ENCODE data around the gene ARHGAP8.
"Not testable (repeated sequence)": the region's sequence is repeated elsewhere in the genome, so short reads cannot be mapped to it uniquely, and the experiment has no call there.

ARHGAP8 gene

DNA sequence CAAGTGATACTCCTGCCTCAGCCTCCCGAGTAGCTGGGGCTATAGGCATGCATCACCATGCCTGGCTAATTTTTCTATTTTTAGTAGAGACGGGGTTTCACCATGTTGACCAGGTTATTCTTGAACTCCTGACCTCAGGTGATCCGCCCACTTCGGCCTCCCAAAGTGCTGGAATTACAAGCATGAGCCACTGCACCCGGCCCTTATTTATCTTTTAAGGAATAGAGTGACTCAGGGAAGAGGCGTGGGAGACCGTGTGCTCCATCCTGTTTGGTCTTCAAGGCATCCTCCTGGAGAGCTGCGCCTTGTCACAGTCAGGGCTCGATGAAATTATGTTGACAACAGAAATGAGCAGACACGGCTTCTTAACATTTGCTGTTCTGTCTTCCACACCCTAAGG lies 12.7 kb upstream of the ARHGAP8 start:
- DNase-seq (ENCODE audit: low spot score): not testable (repeated sequence)

DNA sequence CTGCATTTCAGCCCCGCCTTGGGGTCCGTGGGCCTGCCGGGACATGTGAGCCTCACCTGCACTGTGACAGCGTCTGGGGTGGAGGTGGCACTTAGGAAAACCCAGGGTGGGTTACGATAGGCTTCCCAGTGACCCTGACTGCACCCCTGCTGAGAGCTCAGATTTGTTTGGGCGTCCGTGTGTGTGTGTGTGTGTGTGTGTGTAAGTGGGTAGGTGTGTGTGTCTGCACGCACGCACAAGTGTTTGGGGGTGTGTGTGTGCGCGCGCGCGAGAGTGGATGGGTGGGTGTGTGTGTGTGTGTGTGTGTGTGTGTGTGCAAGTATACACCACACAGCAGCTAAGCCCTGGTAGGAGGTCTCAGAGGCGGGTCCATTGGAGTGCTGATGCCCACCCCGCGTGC lies 12.1 kb upstream of the ARHGAP8 start:
- no peak for DNase-seq (ENCODE audit: low spot score)

DNA sequence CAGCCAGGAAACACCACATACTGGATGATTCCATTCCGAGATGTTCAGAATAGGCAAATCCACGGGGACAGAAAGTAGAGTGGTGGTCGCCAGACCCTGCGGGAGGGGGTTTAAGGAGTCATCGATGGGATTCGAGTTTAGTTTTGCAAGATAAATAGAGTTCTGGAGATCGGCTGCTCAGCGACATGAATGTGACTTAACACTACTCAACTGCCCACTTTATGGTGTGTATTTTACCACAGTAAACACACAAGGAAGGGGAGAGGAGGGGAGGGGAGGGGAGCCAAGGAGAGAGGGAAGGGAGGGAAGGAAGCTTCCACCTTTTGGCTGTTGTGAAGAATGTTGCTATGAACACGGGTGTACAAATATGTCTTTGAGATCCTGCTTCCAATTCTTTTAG lies 10.4 kb upstream of the ARHGAP8 start:
- no peak for DNase-seq (ENCODE audit: low spot score)

DNA sequence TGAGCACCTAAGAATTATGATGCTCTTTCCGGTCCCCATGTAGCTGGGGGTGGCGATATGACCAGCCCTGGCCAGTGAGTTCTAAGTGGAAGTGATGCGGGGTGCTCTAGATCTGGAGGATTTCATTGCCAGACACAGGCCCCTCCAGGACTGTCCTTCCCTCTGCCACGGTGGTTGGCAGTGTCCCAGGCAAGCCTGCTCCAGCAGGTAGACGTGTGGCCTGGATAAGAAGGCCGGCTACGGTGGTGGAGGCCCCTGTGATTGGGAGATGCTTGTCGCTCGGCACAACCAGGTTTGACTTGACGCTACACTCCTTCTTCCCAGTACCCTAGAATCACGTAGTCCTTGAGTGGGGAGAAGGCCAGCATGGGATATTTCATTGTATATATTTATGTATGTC lies 9.1 kb upstream of the ARHGAP8 start:
- DNase-seq (ENCODE audit: low spot score): no peak

DNA sequence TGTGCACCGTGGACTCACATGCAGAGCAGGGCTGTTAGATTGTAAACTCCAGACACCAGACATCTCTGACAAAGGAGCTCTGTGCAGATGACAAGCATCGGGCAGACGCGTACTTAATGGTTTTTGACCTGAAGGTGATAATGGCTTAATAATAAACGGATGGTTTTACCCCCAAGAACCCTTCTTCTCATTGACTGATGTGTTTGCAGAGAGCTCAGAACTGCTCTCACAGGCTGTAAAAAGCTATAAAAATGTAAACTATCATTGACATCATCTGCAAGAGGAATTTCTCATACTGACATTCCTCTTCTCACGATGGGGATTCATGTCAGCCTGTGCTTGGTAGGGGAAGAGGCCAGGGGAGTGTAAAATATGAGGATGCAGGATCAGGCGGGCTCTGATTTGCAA lies 8.6 kb upstream of the ARHGAP8 start:
- DNase-seq (ENCODE audit: low spot score): no peak

DNA sequence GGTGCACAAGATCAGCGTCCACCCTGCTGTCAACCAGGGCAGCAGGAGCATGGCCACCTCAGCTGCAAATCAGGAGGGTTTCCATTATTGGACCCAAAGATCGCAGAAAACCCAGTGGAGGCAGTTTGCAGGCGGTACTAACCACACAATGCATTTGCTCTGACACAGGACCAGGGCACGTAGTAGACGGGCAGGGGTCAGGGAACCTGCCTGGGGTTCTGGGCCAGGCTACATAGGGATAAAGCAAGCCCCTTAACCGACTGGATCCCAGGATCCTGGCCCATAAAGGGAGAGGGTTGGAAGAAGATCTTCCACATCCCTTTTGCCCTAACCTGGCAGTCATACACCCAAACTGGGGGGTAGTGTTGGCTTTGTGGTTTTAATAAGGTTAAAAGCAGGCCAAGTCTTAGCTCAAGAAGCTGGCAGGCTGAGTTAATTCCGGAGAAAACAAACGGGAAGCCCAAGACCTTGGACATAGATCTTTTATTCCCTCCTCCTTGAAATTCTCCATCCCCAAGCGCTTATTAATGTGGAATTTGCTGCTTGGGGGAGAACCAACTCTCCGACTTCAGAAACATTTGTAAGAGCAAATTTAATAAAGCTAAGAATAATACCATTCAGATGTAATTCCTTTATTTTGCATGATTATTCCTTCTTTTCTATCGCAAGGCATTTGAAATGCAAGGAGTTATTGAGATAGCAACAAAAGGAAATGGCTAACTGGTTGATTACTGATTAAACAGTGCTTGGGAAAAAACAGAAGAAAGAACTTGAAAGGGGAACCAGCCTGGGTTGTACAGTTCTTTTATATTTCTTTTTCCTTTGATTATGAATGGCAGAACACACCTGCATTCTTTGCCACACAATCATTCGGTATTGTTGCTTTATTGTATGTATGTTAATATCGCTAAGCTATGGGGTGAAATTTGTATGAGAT lies 6.3 kb upstream of the ARHGAP8 start:
- no peak for DNase-seq (ENCODE audit: low spot score)

DNA sequence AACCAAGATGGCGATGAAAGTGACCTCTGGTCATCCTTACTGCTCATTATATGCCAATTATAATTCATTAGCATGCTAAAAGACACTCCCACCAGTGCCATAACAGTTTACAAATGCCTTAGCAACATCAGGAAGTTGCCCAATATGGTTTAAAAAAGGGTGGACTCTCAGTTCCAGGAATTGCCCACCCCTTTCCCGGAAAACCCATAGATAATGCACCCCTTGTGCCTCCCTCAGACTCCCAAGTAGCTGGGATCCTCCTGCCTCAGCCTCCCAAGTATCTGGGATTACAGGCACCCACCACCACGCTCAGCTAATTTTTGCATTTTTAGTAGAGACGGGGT lies 4.6 kb upstream of the ARHGAP8 start:
- DNase-seq (ENCODE audit: low spot score): not testable (repeated sequence)

DNA sequence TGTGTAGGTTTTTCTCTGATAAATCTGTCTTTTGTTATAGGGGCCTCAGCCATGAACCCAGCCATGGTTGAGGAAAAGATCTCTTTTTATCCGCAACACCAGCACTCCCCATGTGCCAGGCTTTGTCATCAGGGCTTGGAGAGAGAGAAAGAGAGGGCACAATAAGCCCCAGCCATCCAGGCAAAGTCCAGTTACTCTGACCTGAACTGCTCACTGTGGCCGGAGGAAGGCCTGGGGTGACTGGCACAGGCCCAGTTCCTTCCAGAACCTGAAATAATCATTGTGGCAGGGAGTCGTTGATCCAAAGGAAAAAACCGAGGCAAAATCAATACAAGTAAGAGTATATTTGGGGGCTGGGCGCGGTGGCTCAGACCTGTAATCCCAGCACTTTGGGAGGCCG lies 3.9 kb upstream of the ARHGAP8 start:
- no peak for DNase-seq (ENCODE audit: low spot score)

DNA sequence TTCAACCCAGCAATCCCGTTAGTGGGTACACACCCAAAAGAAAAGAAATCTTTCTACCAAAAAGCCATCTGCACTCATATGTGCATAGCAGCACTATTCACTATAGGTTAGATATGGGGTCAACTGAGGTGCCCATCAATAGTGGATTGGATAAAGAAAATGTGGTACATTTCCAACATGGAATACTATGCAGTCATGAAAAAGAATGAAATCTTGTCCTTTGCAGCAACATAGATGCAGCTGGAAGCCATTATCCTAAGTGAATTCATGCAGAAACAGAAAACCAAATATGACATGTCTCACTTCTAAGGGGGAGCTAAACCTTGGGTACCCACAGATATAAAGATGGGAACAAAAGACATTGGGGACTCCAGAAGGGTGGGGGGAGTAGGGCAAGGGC lies 1.9 kb upstream of the ARHGAP8 start:
- DNase-seq (ENCODE audit: low spot score): no peak

DNA sequence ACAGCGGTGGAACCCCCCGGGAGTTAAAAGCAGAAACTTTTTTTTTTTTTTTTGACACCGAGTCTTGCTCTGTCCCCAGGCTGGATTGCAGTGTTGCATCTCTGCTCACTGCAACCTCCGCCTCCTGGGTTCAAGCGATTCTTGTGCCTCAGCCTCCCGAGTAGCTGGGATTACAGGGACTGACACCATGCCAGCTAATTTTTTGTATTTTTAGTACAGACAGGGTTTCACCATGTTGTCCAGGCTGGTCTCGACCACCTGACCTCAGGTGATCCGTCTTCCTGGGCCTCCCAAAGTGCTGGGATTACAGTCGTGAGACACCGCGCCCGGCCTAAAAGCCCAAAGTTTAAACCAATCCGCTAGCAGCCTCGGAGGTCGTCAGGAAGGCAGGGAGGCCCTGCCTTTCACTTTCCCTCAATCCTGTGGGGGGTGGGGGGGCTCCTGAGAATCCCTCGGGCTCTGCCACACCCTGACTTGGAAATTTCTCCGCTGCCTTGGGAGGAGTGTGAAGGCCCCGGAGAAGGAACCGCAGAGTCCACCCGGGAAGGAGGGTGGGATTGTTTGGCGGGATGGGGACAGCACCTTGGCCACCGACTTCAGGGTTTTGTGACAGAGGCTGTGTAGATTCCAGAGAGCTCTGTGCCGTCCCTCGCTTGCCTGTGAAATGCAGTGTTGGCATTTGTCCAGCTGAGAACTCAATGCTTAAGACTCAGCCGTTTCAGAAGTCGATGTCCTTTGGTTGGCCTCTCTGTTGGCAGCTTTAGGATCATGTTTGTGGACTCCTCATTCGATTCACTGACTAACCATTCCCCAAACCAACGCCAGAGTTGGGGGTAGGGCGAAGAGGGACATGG lies 1.0 kb downstream of the ARHGAP8 start:
- DNase-seq (ENCODE audit: low spot score): no peak

DNA sequence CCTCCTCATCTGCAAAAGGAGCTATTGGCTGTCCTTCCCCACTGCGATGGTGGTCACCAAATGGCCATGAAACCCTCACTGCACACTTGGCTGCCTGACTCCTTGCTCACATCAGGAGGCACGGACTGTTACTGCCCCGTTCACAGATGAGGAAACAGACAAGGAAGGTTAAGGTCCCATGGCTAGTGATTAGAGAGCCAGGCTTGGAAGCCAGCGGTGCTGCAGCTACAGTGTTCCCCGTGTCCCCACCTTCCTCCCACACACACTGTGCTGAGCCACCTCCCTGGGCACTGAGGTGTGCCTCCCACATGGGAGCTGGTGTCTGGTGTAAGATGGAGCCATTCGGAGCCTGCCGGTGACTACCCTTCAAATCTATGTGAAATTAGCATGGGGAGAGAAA lies 2.6 kb downstream of the ARHGAP8 start:
- no peak for DNase-seq (ENCODE audit: low spot score)

DNA sequence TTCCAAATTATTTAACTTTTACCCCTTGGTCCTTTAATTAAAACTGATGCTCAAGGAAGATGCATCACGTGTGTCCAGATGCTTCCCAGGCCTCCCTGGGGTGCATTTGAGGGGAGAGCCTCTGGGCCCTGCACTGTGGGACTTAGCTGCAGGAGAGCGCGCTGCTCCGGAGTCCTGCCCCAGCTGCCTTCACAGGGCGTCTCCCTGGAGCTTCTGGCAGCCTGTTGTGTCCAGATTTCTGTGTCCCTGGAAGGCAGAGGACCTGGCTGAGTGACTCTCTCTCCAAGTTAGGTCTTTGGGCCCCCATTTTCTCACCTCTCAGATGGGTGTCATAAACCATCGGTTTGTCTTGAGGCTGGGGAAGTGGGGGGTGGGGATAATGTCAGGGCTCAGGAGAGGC lies 3.0 kb downstream of the ARHGAP8 start:
- no peak for DNase-seq (ENCODE audit: low spot score)

DNA sequence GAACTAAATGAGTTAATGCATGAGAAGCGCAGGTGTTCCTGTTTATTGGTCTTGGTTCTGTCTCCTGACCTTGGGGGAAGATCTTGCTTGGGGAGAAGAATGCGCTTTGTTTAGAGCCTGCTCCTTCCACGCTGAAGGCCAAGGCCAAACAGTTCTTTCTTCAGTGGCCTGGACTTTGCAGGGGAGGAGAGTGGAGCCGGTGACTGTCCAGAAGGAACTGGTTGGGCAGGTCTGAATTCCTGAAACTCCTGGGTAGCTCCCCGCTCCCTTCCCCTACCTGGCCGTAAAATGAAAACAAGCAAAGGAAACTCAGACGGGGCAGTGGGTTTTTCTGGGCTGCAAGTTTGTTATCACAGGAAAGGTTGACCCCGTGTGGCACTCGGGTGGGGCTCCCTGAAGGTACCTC lies 3.6 kb downstream of the ARHGAP8 start:
- no peak for DNase-seq (ENCODE audit: low spot score)

DNA sequence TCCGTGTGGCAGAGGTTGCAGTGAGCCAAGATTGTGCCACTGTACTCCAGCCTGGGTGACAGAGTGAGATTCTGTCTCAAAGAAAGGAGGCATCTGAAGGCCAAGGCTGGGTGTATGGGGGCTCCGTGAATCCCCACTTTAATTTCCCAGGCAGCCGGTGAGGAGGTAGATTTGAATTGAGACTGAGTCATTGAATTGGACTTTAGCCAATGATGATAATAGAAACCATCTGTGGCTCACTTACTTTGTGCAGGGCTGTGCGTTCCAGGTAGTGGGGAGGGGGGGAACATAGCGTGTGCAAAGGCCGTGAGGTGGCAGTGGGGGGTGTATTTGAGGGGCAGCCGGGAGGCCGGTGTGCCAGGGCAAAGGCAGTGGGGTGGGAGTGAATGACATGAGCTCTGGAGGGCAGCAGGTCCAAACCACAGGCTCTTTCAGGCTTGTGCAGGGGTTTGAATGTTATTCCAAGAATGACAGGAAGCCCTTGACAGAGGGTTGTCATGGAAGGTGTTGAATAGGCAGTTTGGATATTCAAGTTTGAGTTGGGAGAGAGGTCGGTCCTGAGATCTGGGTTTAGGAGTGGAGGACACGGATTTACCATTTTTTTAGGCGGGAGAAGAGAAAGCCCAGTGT lies 6.1 kb downstream of the ARHGAP8 start:
- no peak for DNase-seq (ENCODE audit: low spot score)

DNA sequence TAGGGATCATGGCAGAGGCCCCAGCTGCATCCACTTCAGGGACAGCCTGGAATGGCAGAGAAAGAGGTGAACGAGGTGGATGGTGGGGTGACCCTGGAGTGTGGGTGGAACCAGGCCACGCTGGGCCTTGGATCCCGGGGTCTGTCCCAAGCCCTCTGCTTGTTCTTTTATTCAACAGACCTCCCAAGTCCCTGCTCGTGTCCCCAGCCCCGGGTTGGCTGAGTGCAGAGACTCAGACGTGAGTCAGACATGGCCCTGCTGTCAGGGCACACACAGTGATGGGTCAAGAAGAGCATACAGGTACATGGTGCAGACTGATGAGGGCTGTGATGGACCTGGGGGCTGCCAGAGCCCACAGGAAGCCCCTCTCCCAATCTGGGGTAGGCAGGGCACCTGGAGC lies 6.6 kb downstream of the ARHGAP8 start:
- DNase-seq (ENCODE audit: low spot score): no peak

DNA sequence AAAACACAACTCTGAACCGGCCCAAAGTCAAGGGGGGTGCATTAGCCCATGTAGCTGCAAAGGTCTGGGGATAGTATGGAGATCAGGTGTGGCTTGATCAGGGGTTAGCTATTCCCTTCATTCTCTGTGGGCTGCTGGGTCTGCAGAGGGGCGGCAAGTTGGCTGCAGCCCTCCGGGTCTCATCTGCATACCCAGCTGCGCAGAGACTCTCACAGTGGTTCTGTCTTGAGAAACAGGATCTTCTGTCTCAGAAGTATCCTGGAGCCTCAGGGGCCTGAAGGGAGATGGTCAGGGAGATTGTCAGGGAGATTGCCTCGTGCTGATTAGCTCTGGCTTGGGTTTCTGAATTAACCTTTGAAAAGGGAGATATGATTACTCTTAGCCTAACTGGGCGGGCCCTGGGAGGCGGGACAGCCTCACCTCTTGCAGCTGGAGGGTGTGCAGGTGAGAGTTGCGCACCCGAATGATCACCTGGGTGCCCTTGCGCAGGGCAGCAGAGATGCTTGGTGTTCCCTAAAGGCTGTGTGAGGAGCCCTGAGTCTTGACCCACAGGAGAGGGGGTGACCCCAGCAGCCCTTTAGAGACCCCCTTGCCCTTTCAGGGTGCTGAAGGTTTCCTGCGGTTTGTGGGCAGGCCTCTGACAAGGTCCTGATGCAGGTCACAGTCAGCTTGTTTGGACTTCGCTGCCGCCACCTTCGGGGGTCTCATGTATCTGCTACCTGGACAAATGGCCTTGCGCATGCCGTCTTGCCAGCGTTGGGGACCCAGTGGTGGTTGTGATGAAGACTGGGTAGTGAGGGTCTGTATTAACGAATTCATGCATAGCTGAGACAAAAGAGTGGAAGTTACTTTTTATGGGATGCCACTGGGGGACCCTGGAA lies 7.3 kb downstream of the ARHGAP8 start:
- DNase-seq (ENCODE audit: low spot score): no peak

DNA sequence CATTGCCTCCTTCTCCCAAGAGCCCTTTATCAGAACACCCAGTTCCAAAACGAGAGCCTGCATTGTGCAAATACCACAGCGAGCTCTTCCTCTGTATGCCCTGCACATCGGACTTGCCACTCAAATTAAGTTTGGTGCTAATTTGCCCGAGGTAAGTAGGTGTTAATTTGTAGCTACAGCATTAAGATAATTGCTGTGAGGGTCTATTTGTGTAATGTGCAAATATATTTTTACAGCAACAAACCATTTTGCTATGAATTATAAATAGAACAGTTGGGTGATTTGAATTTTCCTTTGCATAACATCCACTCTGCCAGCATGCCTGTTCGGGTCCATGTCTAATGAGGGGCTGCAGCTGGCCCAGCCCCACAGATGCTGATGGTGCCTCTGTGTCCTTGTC lies 8.1 kb downstream of the ARHGAP8 start:
- DNase-seq (ENCODE audit: low spot score): no peak

DNA sequence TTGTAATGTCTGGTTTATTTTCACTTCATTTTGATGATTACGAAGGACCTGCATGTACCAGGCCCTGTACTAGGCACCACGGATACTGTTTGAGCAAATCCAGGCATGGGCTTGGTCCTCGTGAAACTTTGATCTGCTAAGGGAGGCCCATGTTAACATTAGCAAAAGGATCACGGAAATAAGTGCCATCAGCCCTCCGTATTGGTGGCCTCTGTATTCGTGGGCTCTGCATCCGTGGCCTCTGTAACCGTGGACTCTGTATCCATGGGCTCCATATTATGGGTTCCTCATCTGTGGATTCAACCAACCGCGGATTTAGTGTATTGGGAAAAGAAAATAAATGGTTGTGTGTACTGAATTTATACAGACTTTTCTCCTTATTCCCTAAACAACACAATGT lies 8.7 kb downstream of the ARHGAP8 start:
- DNase-seq (ENCODE audit: low spot score): no peak

DNA sequence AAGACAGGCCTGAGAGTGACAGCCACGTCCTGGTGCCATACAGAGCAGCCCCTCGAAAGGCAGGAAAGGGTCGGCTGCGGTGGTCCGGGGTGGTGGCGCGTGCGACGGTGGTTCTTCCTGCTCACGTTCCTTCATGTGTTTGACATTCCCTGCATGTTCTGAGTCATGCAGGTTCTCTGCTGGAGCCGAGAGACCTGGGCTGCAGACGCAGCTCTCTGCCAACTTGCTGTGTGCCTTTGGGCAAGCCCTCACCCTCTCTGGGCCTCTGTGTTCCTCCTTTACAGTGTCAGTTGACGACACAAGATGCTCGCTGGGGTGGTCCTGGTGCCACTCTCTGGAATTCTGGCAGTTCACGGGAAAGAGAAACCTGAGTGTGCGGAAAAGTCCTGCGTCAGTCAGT lies 12.0 kb downstream of the ARHGAP8 start:
- no peak for DNase-seq (ENCODE audit: low spot score)

DNA sequence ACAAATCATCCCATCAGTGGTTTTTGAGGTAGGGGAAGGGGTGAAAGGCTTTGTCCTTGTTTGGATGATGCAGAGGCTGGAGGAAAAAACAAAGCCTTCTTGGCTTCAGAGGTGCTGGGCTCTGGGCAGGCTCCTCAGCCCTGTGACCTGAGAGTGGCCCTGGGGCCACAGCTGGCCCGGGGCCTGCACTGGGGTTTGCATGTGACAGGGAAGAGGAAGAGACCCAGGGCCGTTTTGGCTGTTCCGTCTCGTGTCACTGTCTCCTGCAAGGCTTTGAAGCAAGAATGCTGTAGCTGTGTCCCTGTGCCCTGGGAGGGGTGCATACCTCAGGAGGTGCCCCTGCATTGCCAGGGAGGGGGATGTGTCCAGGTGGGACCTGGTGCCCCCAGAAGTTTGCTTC lies 12.6 kb downstream of the ARHGAP8 start:
- no peak for DNase-seq (ENCODE audit: low spot score)

DNA sequence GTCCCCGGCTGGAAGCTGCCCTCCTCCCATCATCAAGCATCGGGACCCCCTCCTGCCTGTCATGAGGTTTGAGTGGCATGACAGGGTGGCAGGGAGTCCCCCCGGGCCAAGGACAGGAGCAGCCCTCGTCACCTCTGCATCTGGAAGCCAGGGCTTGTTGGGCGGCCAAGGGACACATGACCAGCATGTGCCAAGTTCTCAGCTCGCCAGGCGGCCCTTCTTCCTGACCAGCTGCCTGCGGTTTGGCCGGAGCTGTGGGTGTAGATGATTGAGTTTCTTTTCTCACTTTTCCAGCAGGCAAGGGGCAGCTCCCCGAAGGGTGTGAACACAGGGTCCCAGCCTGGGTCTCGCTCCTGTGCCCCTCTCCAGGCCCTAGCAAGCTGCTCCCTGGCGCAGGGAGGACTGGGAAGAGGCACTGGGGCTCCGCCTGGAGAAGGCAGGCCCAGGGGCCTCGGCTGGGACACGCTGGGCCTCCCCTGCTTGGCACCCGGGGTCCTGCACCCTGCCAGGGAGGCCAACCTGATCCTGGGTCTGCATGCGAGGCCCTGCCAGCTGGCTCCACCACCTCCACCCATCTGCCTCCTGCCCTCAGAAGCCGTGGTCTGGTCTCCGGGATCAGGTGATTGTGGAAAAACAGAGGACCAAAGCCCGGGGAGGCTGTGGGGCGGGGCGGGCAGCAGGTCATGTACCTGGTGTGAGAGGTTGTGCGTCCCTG lies 13.4 kb downstream of the ARHGAP8 start:
- DNase-seq (ENCODE audit: low spot score): no peak
